GM18507 (cell line): ENCODE results near the gene MRAP2.

Source experiments
- DNase-seq: peaks from one replicate; pipeline ENCODE4 v3.0.0; 2011; ENCODE audit warnings: low read depth; ENCODE audit not compliant: insufficient read length; ENCODE audit errors: extremely low spot score
- FAIRE-seq: peaks from 2 replicates; lab custom pipeline; 2011; peaks lifted over from hg19 to GRCh38; lab: Jason Lieb, UNC

The MRAP2 gene, protein sequence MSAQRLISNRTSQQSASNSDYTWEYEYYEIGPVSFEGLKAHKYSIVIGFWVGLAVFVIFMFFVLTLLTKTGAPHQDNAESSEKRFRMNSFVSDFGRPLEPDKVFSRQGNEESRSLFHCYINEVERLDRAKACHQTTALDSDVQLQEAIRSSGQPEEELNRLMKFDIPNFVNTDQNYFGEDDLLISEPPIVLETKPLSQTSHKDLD

DNA sequence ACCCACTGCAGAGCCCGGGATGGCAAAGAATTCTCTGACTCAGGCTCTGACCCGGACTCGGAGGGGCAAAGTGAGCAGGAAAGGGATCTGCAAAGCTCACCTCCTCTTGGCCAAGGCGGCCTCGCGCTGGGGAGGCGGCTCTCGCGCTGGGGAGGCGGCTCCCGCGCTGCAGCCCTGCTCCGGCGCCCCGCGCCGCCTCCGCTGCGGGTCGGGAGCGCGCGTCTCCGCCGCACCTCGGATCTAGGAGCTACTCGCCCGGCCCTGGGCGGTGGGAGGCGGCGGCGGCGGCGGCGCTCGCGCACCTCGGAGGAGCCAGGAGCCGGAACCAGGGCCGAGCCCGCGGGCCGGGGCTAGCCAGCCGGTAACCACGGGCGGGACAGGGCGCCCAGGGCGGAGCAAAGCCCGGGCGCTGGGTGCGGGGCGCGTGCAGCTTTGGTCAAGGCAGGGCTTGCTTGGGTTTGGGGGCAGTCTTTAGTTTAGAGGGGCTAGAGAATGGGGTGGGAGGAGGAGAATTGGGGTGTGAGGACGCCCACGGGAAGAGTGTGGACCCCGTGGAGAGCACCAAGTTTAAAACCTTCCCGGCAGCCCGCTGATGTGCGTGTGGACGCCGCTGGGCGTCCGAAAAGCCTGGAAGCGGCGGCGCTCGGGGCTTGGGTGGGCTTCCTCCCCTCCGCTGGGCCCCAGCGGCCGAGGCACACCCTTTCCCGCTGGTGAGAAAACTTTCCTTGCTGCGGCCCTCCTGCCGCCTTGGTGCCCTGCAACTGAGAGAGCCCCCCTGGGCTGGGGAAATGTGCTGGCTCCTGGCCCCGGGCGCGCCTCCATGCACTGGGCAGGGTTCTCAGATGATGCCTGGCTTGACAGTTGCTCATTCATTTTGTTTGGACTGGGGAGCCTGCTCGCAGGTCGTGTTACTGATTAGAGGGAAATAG is at the start of gene MRAP2:
Gene MRAP2 (plus strand): TSS at position 250 of the 929 bp plus-strand sequence. CDS start 21,547 bp downstream, outside the sequence.
- DNase-seq (no peak), FAIRE-seq (no peak)

DNA sequence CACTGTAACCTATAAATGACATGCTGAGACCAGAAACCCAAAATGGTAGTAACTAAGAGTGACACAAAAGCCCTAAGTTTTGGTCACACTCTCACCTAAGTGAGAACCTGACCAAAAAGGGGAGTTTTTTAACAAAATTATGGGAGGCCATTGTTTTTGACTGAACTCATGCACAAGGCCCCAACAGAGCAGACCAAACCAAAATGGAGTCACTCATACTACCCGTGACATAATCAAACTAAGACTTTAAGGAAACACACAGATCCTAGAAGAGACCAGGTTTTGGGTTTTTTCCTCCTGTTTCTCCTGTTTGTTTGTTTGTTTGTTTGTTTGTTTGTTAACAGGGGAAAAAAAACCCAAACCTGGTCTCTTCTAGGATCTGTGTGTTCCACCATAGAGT is 49.2 kb upstream of the MRAP2 start:
- FAIRE-seq (no peak), DNase-seq (no peak)

DNA sequence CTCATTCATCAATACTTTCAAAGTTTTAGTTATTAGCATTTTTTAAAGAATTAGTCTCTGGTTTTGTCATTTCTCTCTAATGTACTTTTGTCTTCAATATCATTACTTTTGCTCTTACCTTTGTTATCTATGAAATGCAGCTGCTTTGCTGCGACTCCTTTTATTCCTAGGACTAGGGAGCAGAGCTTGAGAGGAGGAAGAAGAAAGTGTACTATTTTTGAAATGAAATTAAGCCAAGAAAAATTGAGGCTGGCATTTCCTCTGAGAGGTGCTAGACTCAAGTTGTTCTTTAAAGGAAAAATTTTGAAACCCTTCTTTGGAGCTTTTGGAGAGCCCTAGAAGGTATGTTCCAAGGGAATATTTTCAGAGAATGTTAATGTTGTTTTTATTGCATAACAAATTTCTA is 48.3 kb upstream of the MRAP2 start:
- no peak for FAIRE-seq
- no peak for DNase-seq

DNA sequence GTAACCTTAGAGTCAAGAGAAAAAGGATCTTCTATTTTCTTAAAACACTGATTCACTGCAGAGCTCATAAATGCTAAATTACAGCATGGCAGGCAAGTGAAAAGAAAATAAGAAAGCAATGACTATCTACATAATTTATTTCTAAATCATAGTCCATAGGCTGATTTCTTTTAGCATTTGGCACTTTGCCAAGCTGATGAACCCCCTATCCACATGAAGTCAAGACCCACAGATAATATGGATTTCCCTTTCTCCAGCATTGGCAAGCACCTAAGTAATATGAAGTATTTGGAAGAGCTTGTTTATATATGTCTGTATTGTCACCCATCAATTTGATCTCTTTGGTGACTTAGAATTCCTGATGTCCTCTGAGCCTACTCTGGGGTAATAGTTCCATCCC is 47.9 kb upstream of the MRAP2 start:
- FAIRE-seq (no peak), DNase-seq (no peak)

DNA sequence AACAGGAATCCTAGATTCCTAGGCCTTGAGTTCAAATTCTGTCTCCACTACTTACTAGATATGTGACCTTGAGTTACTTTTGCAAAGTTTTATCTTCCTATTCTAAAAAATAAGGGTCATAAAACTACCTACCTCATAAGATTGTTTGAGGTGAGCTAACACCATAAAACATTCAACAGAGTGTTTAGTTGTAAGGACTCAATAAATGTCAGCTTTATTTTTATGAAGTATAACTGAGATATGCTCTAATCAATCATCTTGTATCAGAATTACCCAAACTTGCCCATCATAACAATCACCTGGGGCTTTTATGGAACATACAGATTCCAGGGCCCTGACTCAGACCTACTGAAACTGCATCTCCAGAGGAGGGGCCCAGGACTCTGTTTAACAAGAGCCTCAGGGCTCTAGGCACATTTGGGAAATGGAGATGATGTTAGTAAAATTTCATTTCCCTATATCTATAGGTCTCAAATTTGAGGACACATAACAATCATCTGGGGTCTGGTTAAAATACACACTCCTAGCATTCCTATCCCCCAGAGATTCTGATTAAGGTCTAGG is 35.5 kb upstream of the MRAP2 start:
- FAIRE-seq = no peak
- DNase-seq = no peak

DNA sequence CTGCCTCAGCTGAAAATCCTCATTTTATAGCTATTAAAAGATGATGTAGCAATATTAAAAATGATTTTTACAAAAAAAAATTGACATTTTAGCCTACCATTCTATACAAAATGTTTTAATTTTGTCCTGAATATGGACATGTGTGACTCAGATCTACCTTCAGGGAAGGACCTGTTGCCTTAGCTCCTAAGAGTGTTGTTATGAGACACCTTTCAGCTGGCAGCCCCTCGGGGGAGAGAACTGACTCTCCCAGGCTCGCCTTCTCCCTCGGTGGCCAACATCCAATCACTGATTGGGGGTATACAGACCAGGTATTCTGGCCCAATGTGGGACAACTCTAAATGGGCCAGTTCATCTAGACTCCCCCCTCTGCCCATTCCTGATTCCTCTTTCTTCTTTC is 32.5 kb upstream of the MRAP2 start:
- no peak for FAIRE-seq
- no peak for DNase-seq

DNA sequence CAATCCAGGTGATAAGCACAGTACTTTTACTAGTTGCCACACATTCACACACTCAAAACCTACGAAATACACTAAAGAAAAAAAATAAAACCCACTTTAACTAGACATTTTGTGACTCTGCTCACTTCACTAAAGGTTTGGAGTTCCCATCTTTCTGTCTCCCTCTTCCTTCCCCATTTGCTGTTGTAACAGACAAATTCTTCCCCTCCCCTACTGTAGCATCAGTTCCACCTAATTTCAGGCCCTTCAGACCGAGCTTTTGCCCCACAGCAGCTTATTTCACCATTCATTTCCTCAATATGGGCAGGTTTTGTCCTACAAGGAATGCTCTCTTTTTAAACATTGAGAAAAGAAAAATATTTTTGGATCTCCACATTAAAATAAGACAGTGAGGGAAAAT is 31.3 kb upstream of the MRAP2 start:
- DNase-seq (no peak), FAIRE-seq (no peak)

DNA sequence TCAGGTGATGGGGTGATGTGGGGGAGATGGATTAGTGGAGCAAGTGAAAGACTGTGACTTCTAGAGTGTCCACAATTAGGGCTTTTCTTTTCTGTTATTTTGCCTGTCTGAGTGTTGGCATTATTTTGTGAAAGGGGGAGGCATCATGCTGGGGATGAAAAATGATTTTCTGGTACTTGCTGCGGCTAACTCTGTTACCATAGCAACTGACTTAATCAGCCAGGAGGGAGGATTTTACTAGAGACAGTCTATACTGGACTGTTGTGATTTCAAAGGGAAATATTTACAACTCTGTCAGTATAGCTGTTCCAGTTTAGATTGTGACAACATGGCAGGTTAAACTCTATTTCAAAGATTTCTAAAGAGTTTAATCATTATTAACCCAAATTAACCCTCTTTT is 30.4 kb upstream of the MRAP2 start:
- no peak for FAIRE-seq

DNA sequence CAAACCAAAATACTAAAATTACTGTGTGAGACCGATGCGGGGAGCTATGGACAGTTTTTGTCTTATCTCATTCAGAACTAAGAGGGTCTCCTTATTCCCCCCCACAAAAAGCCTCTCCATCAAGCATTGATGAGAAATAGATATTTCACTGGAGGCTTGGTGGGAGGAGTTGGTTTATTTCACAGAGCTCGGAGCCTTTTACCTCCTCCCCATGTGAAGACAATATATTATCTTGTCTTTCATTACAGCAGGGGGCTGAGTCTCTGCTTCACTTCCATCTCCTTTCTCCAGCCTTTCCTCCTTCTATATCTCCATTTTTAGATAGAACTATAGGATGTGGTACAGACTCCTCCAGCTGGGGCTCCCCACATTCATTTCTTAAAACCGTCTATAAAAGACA is 29.9 kb upstream of the MRAP2 start:
- FAIRE-seq (no peak), DNase-seq (no peak)

More for the DNA sequence above, 30.4 kb upstream of the MRAP2 start:
- DNase-seq = no peak

DNA sequence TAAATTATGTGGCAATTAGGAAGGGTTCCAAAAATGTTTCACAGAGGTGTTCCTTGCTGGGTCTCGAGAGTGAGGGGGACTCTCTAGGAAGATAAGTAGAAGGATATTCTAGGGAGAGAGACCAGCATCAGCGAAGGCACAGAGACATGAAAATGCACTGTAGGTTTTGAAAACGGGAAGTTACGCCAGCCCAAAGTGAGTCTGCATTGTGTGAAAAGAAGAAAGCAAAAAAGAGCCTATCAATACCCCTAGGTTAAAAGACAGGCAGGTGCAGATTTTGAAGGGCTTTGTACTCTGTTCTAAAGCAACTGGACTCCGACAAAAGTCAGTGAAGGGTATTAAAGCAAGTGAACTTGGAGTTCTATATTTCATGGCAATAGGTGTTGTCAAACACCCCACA is 25.7 kb upstream of the MRAP2 start:
- no peak for DNase-seq
- no peak for FAIRE-seq

DNA sequence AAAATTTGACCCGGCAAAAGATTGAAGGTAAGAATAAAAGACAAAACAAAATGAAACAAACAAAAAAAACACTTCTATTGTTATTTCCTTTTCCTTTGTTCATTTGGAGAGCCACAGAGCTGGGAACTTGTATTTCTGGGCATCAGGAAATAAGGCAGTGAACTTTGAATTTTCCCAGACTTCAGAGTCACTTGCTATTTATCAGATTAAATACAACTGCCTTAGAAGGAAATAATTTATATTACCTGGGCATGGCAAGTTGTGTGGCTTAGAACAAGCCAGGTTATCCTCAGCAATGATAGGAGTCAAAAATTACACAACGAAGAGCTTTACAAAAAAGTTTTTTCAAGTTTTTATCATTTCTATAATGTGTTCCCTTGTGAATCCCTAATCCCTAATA is 20.2 kb upstream of the MRAP2 start:
- DNase-seq (no peak), FAIRE-seq (no peak)

DNA sequence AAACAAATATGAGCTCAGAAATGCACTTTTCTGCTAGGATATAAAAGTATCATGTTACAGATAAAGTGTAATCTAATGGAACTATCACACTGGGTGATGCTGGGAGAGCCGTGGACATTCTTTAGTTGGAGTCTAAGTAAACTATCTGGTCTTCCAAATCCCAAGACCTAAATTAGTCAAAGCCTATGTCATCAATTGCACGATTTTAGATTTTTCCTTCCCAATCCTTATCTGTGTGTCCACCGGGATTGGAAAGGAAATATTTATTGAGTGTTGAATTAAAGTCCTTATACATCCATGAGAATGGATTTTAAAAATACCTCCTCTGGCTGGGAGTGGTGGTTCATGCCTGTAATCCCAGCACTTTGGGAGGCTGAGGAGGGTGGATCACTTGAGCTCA is 19.6 kb upstream of the MRAP2 start:
- DNase-seq = no peak
- FAIRE-seq = no peak

DNA sequence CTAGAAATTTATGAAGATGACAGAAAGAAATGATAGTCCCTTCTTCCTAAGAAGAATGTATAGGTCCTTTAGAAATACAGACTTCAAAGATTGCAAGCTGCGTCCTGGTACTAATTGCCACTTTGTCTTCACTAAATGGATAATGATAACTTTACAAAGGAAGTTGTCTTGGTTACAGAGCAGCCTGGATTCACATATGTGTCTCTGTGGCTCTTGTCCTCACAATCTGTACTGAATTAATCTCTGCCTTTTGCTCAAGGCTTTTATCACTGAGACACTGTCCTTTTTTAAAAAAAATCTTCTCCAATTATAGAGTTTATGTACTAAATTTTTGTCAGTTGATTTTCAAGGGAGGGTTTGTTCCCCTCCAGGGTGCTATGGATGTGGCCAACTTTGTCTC is 17.5 kb upstream of the MRAP2 start:
- FAIRE-seq = no peak
- DNase-seq = no peak

DNA sequence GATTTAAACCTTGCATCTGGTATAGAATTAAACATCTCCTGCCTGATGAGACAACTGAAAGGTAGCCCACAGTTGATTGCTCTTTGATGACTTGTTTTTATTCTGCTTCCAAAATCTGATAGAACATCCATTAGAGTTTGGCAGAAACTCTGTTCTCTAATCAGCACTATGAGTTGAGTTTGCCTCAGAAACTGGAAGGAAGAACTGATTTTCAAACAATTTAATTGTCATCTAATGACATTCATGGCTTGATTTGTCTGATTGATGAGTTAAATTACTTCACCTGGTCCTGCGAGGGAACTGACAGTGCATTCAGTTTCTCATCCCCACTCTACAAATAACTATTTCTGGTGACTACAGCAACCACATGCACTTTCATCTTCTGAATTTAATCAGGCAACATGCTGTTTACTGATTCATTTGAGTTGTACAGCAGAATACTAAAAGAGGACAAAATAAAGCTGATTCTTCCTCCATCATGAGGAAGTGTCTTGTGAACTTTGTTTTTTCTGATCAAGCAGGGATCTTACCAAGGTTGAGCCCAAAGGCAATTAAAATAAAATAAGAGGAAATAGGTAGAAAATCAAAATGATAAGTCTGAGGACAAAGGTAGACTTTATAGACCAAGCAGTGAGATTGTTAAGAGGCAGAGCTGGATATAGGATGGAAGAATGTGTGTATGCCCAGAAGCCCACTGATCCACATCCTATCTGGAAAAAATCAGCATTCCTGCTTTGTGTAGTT is 15.7 kb upstream of the MRAP2 start:
- peak; percentile 44 for FAIRE-seq

DNA sequence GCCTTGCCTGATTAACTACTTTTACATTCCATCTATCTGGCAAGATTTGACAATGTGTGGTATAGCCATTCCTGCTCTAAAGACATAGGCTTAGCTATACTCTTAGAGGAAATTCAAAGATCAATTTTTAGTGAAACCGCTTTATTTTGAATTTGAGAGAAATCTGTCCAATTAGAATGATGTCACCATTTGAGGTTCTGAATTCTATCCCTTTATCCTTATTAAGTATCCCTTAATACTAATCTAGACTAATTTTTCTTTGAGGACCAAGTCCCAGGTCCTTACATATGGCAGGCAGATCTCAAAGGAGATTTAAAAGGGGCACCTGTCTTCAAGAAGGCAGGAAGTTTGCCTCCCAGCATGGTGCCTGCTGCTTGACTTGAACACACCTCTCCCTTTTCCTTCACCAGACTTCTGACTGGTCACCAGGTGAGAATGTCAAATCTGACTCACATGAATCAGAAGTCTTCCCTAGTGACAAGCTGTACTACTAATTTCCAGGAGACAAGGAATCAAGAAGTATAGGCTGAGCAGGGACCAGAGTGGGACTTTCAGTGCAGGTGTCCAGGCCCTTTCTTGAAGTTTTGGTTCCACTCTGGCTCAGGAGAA is 15.0 kb upstream of the MRAP2 start:
- DNase-seq (no peak), FAIRE-seq (no peak)

More for the DNA sequence above, 15.7 kb upstream of the MRAP2 start:
- no peak for DNase-seq

DNA sequence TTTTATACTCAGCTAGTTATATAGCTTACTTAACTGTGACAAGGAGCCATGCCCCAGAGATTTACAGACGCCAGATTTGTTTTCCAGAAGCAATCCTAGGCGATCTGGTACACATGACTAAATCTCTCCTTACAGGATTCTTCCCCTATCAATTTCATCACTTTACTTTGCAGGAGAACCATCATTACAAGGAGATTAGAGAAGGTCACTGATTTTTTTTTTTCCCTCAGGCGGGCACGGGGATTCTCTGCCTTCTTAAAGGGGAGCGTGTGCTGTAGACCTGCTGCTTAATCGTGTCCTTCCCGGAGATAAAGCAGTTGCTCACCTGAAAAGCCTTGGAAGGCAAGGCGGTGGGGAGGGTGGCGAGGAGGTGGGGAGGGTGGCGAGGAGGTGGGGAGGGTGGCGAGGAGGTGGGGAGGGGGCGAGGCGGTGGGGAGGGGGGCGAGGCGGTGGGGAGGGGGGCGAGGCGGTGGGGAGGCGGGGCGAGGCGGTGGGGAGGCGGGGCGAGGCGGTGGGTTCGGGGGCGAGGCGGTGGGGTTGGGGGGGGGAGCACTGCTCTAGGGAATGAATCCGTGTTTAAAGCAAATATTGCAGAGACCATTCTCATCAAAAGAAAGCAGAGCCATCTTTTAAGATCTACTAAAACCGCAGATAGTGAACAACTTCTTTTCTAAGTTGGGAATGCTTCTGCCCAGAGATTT is 14.3 kb upstream of the MRAP2 start:
- no peak for DNase-seq
- no peak for FAIRE-seq

DNA sequence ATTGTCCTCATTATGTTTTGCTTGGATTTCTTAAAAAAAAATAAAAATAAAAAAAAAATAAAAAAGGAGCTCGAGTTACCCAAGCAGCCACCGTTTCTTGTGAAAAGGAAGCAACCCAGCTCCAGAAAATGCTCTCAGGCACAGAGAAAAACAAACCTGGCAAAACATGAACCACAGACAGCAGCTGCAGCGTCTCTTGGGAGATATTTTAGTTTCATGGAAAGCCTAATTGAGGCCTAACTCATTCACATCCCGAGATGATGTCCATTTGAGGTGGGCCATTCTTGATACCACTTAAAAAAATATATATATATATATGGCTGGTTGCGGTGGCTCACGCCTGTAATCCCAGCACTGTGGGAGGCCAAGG is 13.7 kb upstream of the MRAP2 start:
- no peak for FAIRE-seq
- DNase-seq = no peak

DNA sequence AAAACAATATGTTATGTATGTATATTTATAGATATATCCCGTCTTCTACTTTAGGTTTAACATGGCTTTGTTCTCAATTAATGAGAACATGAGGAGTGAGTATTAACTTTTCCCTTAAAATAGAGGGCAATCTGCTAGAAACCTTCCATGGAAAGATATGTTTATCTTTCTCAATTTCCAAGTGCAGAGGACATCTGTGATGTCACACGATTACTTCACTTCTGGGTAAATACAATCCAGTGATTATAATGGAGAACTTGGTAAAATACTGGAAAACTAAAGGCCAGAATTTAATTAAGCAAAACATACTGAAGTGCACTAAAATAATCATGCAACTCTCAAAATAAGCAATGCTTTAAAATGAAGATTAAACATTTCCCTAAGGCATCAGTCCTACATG is 11.9 kb upstream of the MRAP2 start:
- FAIRE-seq = no peak

DNA sequence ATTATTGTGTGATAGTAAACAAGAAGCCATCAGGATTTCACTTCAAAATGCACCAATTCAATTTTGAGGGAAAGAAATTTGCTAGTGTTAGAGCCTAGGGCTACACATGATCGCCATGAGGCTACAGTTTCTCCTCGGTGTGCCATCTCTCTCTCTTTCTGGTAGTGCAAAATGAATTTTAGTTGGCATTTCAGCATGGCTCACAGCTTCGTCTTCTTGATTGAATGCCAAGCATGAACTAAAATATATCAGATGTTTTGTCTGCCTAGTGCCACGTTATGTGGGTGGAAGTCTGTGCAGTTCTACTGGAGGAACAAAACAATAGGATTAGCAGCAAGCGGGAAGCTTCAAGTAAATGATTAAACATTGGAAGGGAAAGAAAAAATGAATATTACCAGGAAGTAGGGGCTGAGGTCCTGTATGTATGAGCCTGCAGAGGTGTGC is 6.8 kb upstream of the MRAP2 start:
- FAIRE-seq (no peak), DNase-seq (no peak)

More for the DNA sequence above, 11.9 kb upstream of the MRAP2 start:
- no peak for DNase-seq
